ENCODE measurements around the gene NGDN. TPM values are rescaled to one million over a fixed set of nuclear protein-coding genes. Genes with fewer than 3 reads are reported as not detected.

Gene NGDN
- total and polyA plus RNA-seq, 2 of the 4 experiments (the other 2 are of a cell fraction): 48.1 to 49.8 TPM

DNA sequence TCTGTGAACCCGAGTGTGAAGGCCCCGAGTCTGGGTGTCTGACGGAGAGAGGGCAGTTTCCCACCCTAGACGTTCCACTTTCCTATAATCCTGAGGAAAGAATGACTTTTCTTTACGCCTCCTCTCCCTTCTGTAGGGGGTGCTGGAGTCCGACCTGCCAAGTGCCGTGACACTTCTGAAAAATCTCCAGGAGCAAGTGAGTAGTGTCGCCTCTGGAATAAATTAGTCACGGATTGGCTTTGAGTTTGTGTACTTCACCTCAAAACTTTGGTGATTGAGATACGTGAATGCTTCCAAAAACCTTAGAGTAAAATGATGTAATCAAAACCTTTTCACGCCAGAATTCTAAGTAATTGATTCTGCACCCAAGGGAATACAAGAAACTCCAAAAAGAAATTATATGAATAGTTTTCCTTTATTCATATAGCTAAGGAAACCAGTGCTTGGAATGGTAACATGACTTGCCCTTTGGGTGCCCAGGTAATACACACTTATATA is 452 bp downstream of the NGDN start:
- in situ Hi-C loops (cut with MboI; ENCODE audit: low sequenced_read_pairs): loop anchor here (10.0 kb wide), 1 partner anchor 205 kb away; no protein-coding TSS in a partner anchor
- POLR2A ChIA-PET (ENCODE audit: unreplicated experiment): interaction anchor here (0.7 kb wide), 1 partner anchor 59 kb away, joined by 3 read pairs; no protein-coding TSS in a partner anchor

More for the DNA sequence above, 452 bp downstream of the NGDN start:
- Histone ChIP-seq H3K9me3 (ENCODE audit: control insufficient read depth, insufficient read depth, low read length) (no peaks in the 10 kb centered on the region), H2BK15ac (ENCODE audit: low read depth, low read length) (no peak overlapping the region), H4K20me1 (ENCODE audit: insufficient read depth, low read length) (no peaks in the 10 kb centered on the region), H2BK120ac (ENCODE audit: low read depth, low read length) (0 out of 2 replicates have a peak overlapping the region, but pooled peaks have one; percentile 27), H3K9me1 (ENCODE audit: insufficient read depth, low read length) (peaks cover 3% of the 10 kb centered on the region; the same call in 1 of the 2 replicates), H3K4me2 (ENCODE audit: low read depth, low read length) (peak overlapping the region; percentile 67), H2BK20ac (ENCODE audit: low read depth, low read length) (no peak overlapping the region), H3K18ac (ENCODE audit: low read depth, low read length) (no peak overlapping the region), H4K8ac (ENCODE audit: low read depth in 2 of 2, low read length in 2 of 2) (peak overlapping the region; percentile 45 to 99), H3K4me3 (ENCODE audit: insufficient read depth, low read depth, low read length) (peak overlapping the region; percentile 81), H2BK5ac (ENCODE audit: low read depth, low read length, poor library complexity, severe bottlenecking) (no peak overlapping the region), H3K56ac (ENCODE audit: extremely low read depth, insufficient read depth, low read length) (peak overlapping the region; percentile 77), H4K91ac (ENCODE audit: insufficient read depth, low read depth, low read length) (no peak overlapping the region), H3K4me1 (ENCODE audit: control insufficient read depth, insufficient read depth, low read length) (no peaks in the 10 kb centered on the region), H3K23ac (ENCODE audit: low read depth, low read length) (no peak overlapping the region), H2AFZ (replicated peaks; ENCODE audit: low read length, poor library complexity) (peak overlapping the region; percentile 96), H2AK9ac (replicated peaks; ENCODE audit: low read depth, low read length, poor library complexity) (peak overlapping the region; percentile 75), H4K5ac (ENCODE audit: low read depth, low read length) (peak overlapping the region; percentile 89), H2AK5ac (ENCODE audit: low read depth, low read length) (0 out of 2 replicates have a peak overlapping the region, but pooled peaks have one; percentile 68), H3K4ac (ENCODE audit: low read depth, low read length) (peak overlapping the region; percentile 88), H3K27ac (ENCODE audit: insufficient read depth, low read length) (peak overlapping the region; percentile 69), H3K9ac (ENCODE audit: low read depth, low read length) (peak overlapping the region; percentile 86), H3K36me3 (ENCODE audit: control insufficient read depth, insufficient read depth, low read length) (peaks cover 6% of the 10 kb centered on the region), H3K14ac (replicated peaks; ENCODE audit: low read depth, low read length) (peak overlapping the region; percentile 95; the same call in 1 of the 2 replicates), H3K79me1 (ENCODE audit: low read depth in 1 of 2, low read length in 2 of 2) (peaks cover 12 to 19% of the 10 kb centered on the region in 2 experiments), H3K27me3 (ENCODE audit: control insufficient read depth, insufficient read depth, low read length) (no peaks in the 10 kb centered on the region)
- dilution Hi-C loops (cut with HindIII; ENCODE audit: low sequenced_read_pairs, unreplicated experiment): no loop called here
- CTCF ChIA-PET: no interaction called here
- TSS peak; percentile 68 for BruUV-seq (replicated peaks)
- WGBS, 2 experiments (ENCODE audit: extremely low coverage in 2 of 2, insufficient read length in 1 of 2): no CpG with 5 or more reads among the region's 11 CpGs
- intact Hi-C loops (cut with micrococcal nuclease): loop anchor here (1.0 to 10.0 kb wide), 2 partner anchors 142 to 465 kb away; no protein-coding TSS in a partner anchor
- TF ChIP-seq CHD1 (IDR thresholded peaks at IDR 0.05; ENCODE audit: low read depth, low read length): no peak
- no peak for TF ChIP-seq MAFK (IDR thresholded peaks at IDR 0.05; ENCODE audit: low read depth, low read length)
- TF ChIP-seq BHLHE40 (IDR thresholded peaks at IDR 0.05; ENCODE audit: low read depth, low read length): no peak
- TF ChIP-seq NFE2L2 (IDR thresholded peaks at IDR 0.05; ENCODE audit: low read depth, low read length): no peak
- TF ChIP-seq RFX5 (IDR thresholded peaks at IDR 0.05; ENCODE audit: low read depth, low read length): no peak
- TF ChIP-seq RAD21 (IDR thresholded peaks at IDR 0.05; ENCODE audit: low read length): no peak
- TF ChIP-seq SMC3 (IDR thresholded peaks at IDR 0.05; ENCODE audit: low read depth, low read length): no peak
- TF ChIP-seq, protein P1, sequence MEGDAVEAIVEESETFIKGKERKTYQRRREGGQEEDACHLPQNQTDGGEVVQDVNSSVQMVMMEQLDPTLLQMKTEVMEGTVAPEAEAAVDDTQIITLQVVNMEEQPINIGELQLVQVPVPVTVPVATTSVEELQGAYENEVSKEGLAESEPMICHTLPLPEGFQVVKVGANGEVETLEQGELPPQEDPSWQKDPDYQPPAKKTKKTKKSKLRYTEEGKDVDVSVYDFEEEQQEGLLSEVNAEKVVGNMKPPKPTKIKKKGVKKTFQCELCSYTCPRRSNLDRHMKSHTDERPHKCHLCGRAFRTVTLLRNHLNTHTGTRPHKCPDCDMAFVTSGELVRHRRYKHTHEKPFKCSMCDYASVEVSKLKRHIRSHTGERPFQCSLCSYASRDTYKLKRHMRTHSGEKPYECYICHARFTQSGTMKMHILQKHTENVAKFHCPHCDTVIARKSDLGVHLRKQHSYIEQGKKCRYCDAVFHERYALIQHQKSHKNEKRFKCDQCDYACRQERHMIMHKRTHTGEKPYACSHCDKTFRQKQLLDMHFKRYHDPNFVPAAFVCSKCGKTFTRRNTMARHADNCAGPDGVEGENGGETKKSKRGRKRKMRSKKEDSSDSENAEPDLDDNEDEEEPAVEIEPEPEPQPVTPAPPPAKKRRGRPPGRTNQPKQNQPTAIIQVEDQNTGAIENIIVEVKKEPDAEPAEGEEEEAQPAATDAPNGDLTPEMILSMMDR (conservative IDR thresholded peaks at IDR 0.05; ENCODE audit: low read depth, low read length): no peak
- peak; percentile 25 for ATAC-seq (ENCODE audit: low read depth)
- DNase-seq: no peak

Data from IMR-90 (cell line).